Right lobe of liver (tissue), 4 donors: ENCODE data around the gene RAB4A.

Experiments
- CTCF ChIP-seq, 4 donors: fragments of 200-600 bp in 3 of 4; fragments of 450-650 bp in 1 of 4; IDR thresholded peaks; one replicate each; pipeline versions ENCODE4 v1.5.1 to v1.8.0; 2016 to 2022; ENCODE audit warnings: antibody characterized with exemption in 4 of 4, mild to moderate bottlenecking in 2 of 4
- POLR2A ChIP-seq: fragments of 450-650 bp; IDR thresholded peaks from one replicate; pipeline ENCODE4 v1.6.1; 2017; ENCODE audit warnings: antibody characterized with exemption, mild to moderate bottlenecking
- donor health status: DM: no; HTN: no; CAD: no.
- donor health status: DM: no; HTN: no; CAD: no.
- donor health status: DM: no; HTN: yes; CAD: no.

GRCh38 chr1:229264068-229264467 is 6.8 kb upstream of the RAB4A start:
- no peak for TF ChIP-seq CTCF (IDR thresholded peaks at IDR 0.05)
- TF ChIP-seq POLR2A, result no peak
